Stomach smooth muscle (tissue), 2 donors: ENCODE results near the gene POU3F2.
A peak's percentile ranks its signal among the peaks of the same experiment; 100 is the strongest.

Source experiments
- H3K27ac ChIP-seq: one replicate; pipeline ENCODE4 v1.7.0; 2013; ENCODE audit warnings: mild to moderate bottlenecking, low read length, inconsistent platforms
- H3K27me3 ChIP-seq, 2 donors: one replicate each; pipeline ENCODE4 v1.7.0; 2013; ENCODE audit warnings: low read length in 2 of 2; ENCODE audit not compliant: insufficient read depth in 2 of 2, control insufficient read depth in 1 of 2
- H3K36me3 ChIP-seq, 2 donors: one replicate each; pipeline ENCODE4 v1.7.0; 2013; ENCODE audit warnings: low read length in 2 of 2; ENCODE audit not compliant: control insufficient read depth in 2 of 2, insufficient read depth in 2 of 2
- H3K4me1 ChIP-seq: one replicate; pipeline ENCODE4 v1.7.0; 2013; ENCODE audit warnings: low read length; ENCODE audit not compliant: control insufficient read depth, insufficient read depth
- H3K4me3 ChIP-seq, 2 donors: one replicate each; pipeline ENCODE4 v1.7.0; 2013; ENCODE audit warnings: low read length in 2 of 2
- H3K9ac ChIP-seq, 2 donors: one replicate each; pipeline ENCODE4 v1.7.0; 2013; ENCODE audit warnings: low read length in 2 of 2, mild to moderate bottlenecking in 1 of 2
- H3K9me3 ChIP-seq, 2 donors: one replicate each; pipeline ENCODE4 v1.7.0; 2013; ENCODE audit warnings: low read length in 2 of 2; ENCODE audit not compliant: control insufficient read depth in 2 of 2
- donor health status: healthy.
- donor health status: Pancreatic carcinoma.

POU3F2 gene

DNA sequence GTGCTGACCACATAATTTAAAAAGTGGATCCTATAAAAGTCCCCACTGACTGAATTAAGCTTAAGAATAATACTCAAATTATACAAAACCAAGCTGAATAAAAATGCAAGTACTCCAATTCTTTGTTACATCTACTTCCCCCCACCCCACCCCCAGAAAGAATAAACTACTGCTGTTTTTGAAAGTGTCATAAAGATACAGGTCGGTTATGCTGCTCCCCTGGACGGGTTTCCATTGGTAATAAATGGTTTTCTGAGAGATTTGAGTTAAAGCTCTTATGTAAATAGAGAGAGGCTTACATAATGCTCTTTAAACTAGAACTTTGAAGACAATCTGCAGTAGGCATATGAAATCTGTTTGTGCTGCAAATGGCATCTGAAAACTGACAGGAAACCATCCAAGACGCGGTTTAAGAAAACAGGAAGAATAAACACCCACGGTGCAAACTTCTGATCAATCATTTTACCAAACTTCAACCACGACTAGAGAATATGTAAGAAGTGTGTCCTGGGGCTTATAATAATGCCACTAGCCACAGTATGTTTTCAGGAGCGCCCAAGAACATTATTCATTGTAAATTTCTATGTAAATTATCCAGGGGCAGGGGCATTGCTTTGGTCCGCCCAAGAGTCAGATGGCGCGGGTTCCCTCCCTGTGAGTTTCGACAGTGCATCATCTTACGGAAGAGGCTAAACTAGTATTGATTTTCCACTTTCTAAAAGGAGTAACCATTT lies 10.8 kb upstream of the POU3F2 start:
- no peaks in the 10 kb centered on the region for H3K9me3 ChIP-seq
- no peaks in the 10 kb centered on the region for H3K36me3 ChIP-seq
- no peak overlapping the region for H3K27ac ChIP-seq
- no peak overlapping the region for H3K4me3 ChIP-seq
- peaks cover 17% of the 10 kb centered on the region for H3K4me1 ChIP-seq
- H3K9ac ChIP-seq: no peak overlapping the region
- peaks cover 47 to 54% of the 10 kb centered on the region in 2 donors for H3K27me3 ChIP-seq

GRCh38 chr6:98824162-98824901 lies 10.0 kb upstream of the POU3F2 start:
- peaks cover 53 to 59% of the 10 kb centered on the region in 2 donors for H3K27me3 ChIP-seq

GRCh38 chr6:98824902-98825599 lies 9.3 kb upstream of the POU3F2 start:
- no peak overlapping the region for H3K4me3 ChIP-seq

More at GRCh38 chr6:98824162-98824901, 10.0 kb upstream of the POU3F2 start:
- Histone ChIP-seq H3K9me3 (no peaks in the 10 kb centered on the region), H3K27ac (no peak overlapping the region), H3K9ac (no peak overlapping the region), H3K4me1 (peaks cover 17% of the 10 kb centered on the region), H3K4me3 (peak overlapping the region in 1 of 2 donors; percentile 17), H3K36me3 (no peaks in the 10 kb centered on the region)

DNA sequence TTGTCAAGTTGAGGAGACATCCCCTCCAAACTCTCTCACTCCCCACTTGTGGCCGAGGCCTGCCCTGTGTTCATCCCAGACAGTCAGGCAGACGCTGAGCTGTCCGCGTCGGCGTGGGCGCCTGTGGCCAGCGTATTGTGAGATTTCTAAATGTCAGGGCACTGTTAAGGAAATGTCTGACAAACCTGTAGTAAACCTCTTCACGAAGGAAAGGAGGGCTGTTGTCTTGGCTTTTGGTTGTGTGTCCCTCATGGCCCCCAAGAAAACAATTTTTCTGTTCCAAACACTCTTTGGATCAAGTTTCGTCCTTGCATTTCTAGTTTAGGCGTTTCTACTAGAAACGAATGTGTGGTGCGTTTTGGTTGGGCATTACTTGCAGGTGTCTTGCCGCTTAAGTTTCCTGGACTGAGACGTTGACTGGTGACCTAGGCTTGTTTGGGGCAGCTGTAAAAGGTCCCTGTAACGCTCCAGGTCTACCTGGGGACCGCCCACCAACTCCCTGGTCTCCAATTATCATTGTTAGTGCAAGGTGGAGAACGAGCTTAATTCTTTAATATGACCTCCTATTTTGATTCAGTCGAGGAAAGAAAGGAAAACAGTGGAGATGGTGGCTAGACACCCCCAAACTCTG lies 8.7 kb upstream of the POU3F2 start:
- H3K27ac ChIP-seq: no peak overlapping the region
- H3K9me3 ChIP-seq: no peaks in the 10 kb centered on the region
- peaks cover 60 to 68% of the 10 kb centered on the region in 2 donors for H3K27me3 ChIP-seq
- H3K4me3 ChIP-seq: no peak overlapping the region
- no peak overlapping the region for H3K9ac ChIP-seq
- H3K36me3 ChIP-seq: no peaks in the 10 kb centered on the region
- peaks cover 17% of the 10 kb centered on the region for H3K4me1 ChIP-seq

More at GRCh38 chr6:98824902-98825599, 9.3 kb upstream of the POU3F2 start:
- Histone ChIP-seq H3K27ac (no peak overlapping the region), H3K36me3 (no peaks in the 10 kb centered on the region), H3K4me1 (peaks cover 17% of the 10 kb centered on the region), H3K9me3 (no peaks in the 10 kb centered on the region), H3K9ac (no peak overlapping the region), H3K27me3 (peaks cover 54 to 61% of the 10 kb centered on the region in 2 donors)

DNA sequence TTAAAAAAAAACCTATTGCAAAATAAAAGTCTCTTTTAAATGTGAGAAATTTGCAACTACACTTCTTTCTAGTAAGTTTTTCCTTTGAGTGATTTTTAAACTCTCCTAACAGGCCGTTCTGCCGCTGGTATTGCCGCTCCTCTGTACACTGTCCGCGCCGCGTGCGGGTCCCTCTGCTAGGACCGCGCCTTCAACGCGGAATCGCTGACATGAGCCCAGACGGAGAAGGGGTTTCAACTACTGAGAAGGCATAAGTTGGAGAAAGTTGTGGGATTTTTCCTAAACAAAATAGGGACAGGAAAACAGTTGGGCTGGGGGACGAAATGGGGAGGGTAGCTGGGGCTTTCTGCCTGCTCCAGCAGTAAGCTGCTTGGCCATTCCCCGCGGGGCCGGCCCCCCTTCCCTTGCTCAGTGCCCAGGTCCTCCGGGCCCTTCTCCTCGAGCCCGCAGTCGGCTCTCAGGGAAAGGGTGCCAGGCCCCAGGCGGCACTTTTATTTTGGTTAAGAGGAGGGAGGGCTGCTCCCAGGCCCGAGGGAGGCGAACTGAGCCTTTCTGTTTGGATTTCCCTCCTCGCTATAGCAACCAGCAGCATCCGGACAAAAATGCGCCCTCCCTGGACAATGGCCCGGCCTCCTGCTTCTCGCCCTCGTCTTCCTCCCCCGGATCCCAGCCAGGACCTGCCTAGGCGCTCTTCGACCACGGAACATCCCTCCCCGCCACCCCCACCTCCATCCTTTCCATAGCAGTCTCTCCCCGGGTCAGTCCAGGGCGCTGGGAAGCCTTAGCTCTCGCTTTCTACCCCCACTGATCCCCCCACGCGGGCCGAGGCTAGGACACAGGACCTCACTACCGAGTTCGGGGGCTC lies 6.8 kb upstream of the POU3F2 start:
- H3K4me3 ChIP-seq: no peak overlapping the region
- H3K9ac ChIP-seq: no peak overlapping the region

GRCh38 chr6:98828211-98828788 lies 6.1 kb upstream of the POU3F2 start:
- no peaks in the 10 kb centered on the region for H3K36me3 ChIP-seq
- H3K9me3 ChIP-seq: no peaks in the 10 kb centered on the region
- no peak overlapping the region for H3K27ac ChIP-seq
- peaks cover 82 to 93% of the 10 kb centered on the region in 2 donors for H3K27me3 ChIP-seq
- no peak overlapping the region for H3K4me3 ChIP-seq
- peaks cover 39% of the 10 kb centered on the region for H3K4me1 ChIP-seq
- no peak overlapping the region for H3K9ac ChIP-seq

More for the DNA sequence above, 6.8 kb upstream of the POU3F2 start:
- H3K36me3 ChIP-seq: no peaks in the 10 kb centered on the region
- peaks cover 74 to 86% of the 10 kb centered on the region in 2 donors for H3K27me3 ChIP-seq
- H3K27ac ChIP-seq: no peak overlapping the region
- no peaks in the 10 kb centered on the region for H3K9me3 ChIP-seq
- peaks cover 31% of the 10 kb centered on the region for H3K4me1 ChIP-seq

- peaks cover 79 to 87% of the 10 kb centered on the region in 2 donors for H3K27me3 ChIP-seq
- H3K36me3 ChIP-seq: no peaks in the 10 kb centered on the region
- no peak overlapping the region for H3K9ac ChIP-seq
- H3K27ac ChIP-seq: no peak overlapping the region
- no peak overlapping the region for H3K4me3 ChIP-seq
- no peaks in the 10 kb centered on the region for H3K9me3 ChIP-seq
- H3K4me1 ChIP-seq: peaks cover 45% of the 10 kb centered on the region
Observed at GRCh38 chr6:98828941-98829411, 5.4 kb upstream of the POU3F2 start.

GRCh38 chr6:98830146-98830545 lies 4.2 kb upstream of the POU3F2 start:
- Histone ChIP-seq H3K27me3 (peaks cover 69 to 82% of the 10 kb centered on the region in 2 donors), H3K4me3 (no peak overlapping the region), H3K4me1 (peaks cover 38% of the 10 kb centered on the region), H3K27ac (no peak overlapping the region), H3K9ac (no peak overlapping the region), H3K36me3 (no peaks in the 10 kb centered on the region), H3K9me3 (no peaks in the 10 kb centered on the region)

DNA sequence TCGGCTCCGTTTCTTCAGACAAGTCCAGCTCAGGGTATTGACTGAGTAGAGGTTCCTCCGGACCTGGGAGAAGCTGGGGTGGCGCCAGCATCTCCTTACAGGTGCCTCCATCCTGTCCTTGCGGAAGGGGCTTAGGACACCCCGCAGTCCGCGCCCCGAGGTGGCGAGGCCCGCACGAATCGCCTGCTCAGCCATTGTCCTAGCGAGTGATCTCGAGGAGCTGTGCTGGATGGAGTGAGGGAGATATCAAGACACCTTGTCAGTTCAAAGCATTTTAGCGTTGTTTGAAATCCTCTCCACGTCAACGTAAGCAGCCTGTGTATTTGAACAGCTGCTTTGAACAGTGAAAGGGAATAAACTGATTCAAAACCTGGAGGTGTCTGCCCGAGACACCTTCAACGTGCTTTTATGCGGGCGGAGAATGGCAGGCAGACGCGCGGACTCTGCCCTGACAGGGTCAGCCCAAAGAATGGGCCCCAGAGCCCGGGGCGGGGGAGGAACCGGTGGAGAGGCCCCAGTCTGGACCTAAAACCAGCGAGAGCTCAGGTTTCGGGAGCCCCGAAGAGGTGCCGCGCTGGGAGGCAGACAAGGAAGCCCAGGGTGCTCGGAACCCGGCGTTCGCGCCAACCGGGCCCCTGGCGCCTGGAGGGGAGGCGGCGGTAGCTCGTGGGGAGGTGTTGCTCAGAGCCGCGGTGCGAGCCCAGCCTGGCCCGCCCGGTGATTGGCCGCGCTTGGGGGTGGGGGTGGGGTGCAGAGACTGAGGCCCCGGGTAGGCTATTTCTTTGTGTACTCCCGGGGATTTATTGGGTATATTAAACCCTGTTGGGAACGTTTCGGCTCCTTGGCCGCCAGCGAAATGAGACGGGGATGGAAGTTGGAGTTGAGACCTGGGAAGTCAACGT lies 3.1 kb upstream of the POU3F2 start:
- no peaks in the 10 kb centered on the region for H3K36me3 ChIP-seq
- H3K27me3 ChIP-seq: peaks cover 66 to 82% of the 10 kb centered on the region in 2 donors
- H3K27ac ChIP-seq: no peak overlapping the region
- H3K4me3 ChIP-seq: no peak overlapping the region
- H3K9ac ChIP-seq: no peak overlapping the region
- peaks cover 43% of the 10 kb centered on the region for H3K4me1 ChIP-seq
- H3K9me3 ChIP-seq: no peaks in the 10 kb centered on the region
